Left ventricle myocardium inferior (tissue), 1 donor: ENCODE data around the gene RALBP1. TPM values are rescaled to one million over a fixed set of nuclear protein-coding genes. Genes with fewer than 3 reads are reported as not detected.

Experiments used
- DNase-seq: peaks from one replicate; pipeline ENCODE4 v3.0.0-alpha.2; 2020
- H3K27ac ChIP-seq: fragments of 200-600 bp; replicated peaks from 2 replicates; pipeline ENCODE4 v1.8.0; 2021
- H3K27me3 ChIP-seq: fragments of 200-600 bp; 2 replicates; pipeline ENCODE4 v1.8.0; 2021; ENCODE audit warnings: low read depth
- H3K36me3 ChIP-seq: fragments of 200-600 bp; 2 replicates; pipeline ENCODE4 v1.8.0; 2021
- H3K4me1 ChIP-seq: fragments of 200-600 bp; 2 replicates; pipeline ENCODE4 v1.8.0; 2021
- H3K4me3 ChIP-seq: fragments of 200-600 bp; 2 replicates; pipeline ENCODE4 v1.8.0; 2021; ENCODE audit warnings: mild to moderate bottlenecking, moderate library complexity
- H3K9me3 ChIP-seq: fragments of 200-600 bp; replicated peaks from 2 replicates; pipeline ENCODE4 v1.8.0; 2021
- CTCF ChIP-seq: fragments of 200-600 bp; IDR thresholded peaks from 2 replicates; pipeline ENCODE4 v1.8.0; 2021; ENCODE audit warnings: antibody characterized with exemption, mild to moderate bottlenecking, borderline replicate concordance
- intact Hi-C: fragments of 100-400 bp; cut with micrococcal nuclease; formaldehyde crosslinking; loops from one replicate; pipeline ENCODE4 v1.11.0; 2022
- total RNA-seq: library from RNA; stranded (reverse); fragmentation: NEBNext Ultra II Directional; extraction: Animal tissue kit (Norgen Biotek cat#: 25700); gene quantifications from one replicate; pipeline ENCODE4 v1.2.1, GENCODE V29; 2021
- donor health status: DM: no; HTN: yes; CAD: no; lungs with severe emphysema.

The RALBP1 gene
- total RNA-seq, 1 donor from 2014 or later = 46.2 TPM

GRCh38 chr18:9455718-9456511 lies 19.4 kb upstream of the RALBP1 start:
- Histone ChIP-seq H3K4me3 (no peak overlapping the region), H3K36me3 (no peaks in the 10 kb centered on the region), H3K27me3 (no peaks in the 10 kb centered on the region), H3K9me3 (peaks cover 22% of the 10 kb centered on the region), H3K27ac (no peak overlapping the region), H3K4me1 (peaks cover 7% of the 10 kb centered on the region)
- no peak for DNase-seq
- intact Hi-C loops = no loop called here
- no peak for TF ChIP-seq CTCF

- Histone ChIP-seq H3K27me3 (no peaks in the 10 kb centered on the region), H3K4me3 (no peak overlapping the region), H3K4me1 (no peaks in the 10 kb centered on the region), H3K36me3 (no peaks in the 10 kb centered on the region), H3K27ac (no peak overlapping the region), H3K9me3 (peaks cover 38% of the 10 kb centered on the region)
- no peak for TF ChIP-seq CTCF
- no peak for DNase-seq
- intact Hi-C loops = no loop called here
Observed at GRCh38 chr18:9466127-9466526, 9.2 kb upstream of the RALBP1 start.

- intact Hi-C loops = no loop called here
- Histone ChIP-seq H3K4me1 (no peaks in the 10 kb centered on the region), H3K36me3 (no peaks in the 10 kb centered on the region), H3K27me3 (no peaks in the 10 kb centered on the region), H3K27ac (no peak overlapping the region), H3K9me3 (peaks cover 38% of the 10 kb centered on the region), H3K4me3 (no peak overlapping the region)
- DNase-seq = no peak
- no peak for TF ChIP-seq CTCF
Observed at GRCh38 chr18:9466846-9467245, 8.5 kb upstream of the RALBP1 start.

- no peaks in the 10 kb centered on the region for H3K36me3 ChIP-seq
- H3K4me1 ChIP-seq = peaks cover 1% of the 10 kb centered on the region
- H3K27ac ChIP-seq = no peak overlapping the region
- DNase-seq = no peak
- H3K4me3 ChIP-seq = no peak overlapping the region
- TF ChIP-seq CTCF = no peak
- H3K27me3 ChIP-seq = no peaks in the 10 kb centered on the region
- intact Hi-C loops = no loop called here
- peaks cover 38% of the 10 kb centered on the region for H3K9me3 ChIP-seq
Observed at GRCh38 chr18:9468998-9469397, 6.3 kb upstream of the RALBP1 start.

GRCh38 chr18:9469685-9470084 lies 5.6 kb upstream of the RALBP1 start:
- H3K27me3 ChIP-seq = no peaks in the 10 kb centered on the region
- H3K9me3 ChIP-seq = peaks cover 38% of the 10 kb centered on the region
- H3K27ac ChIP-seq = no peak overlapping the region
- no peaks in the 10 kb centered on the region for H3K36me3 ChIP-seq
- TF ChIP-seq CTCF = no peak
- intact Hi-C loops = no loop called here
- H3K4me3 ChIP-seq = no peak overlapping the region
- DNase-seq = no peak
- H3K4me1 ChIP-seq = peaks cover 8% of the 10 kb centered on the region
